Left ventricle myocardium inferior (tissue), 1 donor: Measurements from ENCODE around the gene SLC1A3. TPM values are rescaled to one million over a fixed set of nuclear protein-coding genes. Genes with fewer than 3 reads are reported as not detected.
A peak's percentile ranks its signal among the peaks of the same experiment; 100 is the strongest.

ENCODE experiments used
- DNase-seq: peaks from one replicate; pipeline ENCODE4 v3.0.0-alpha.2; 2020
- H3K27ac ChIP-seq: fragments of 200-600 bp; replicated peaks from 2 replicates; pipeline ENCODE4 v1.8.0; 2021
- H3K27me3 ChIP-seq: fragments of 200-600 bp; 2 replicates; pipeline ENCODE4 v1.8.0; 2021; ENCODE audit warnings: low read depth
- H3K36me3 ChIP-seq: fragments of 200-600 bp; 2 replicates; pipeline ENCODE4 v1.8.0; 2021
- H3K4me1 ChIP-seq: fragments of 200-600 bp; 2 replicates; pipeline ENCODE4 v1.8.0; 2021
- H3K4me3 ChIP-seq: fragments of 200-600 bp; 2 replicates; pipeline ENCODE4 v1.8.0; 2021; ENCODE audit warnings: mild to moderate bottlenecking, moderate library complexity
- H3K9me3 ChIP-seq: fragments of 200-600 bp; replicated peaks from 2 replicates; pipeline ENCODE4 v1.8.0; 2021
- CTCF ChIP-seq: fragments of 200-600 bp; IDR thresholded peaks from 2 replicates; pipeline ENCODE4 v1.8.0; 2021; ENCODE audit warnings: antibody characterized with exemption, mild to moderate bottlenecking, borderline replicate concordance
- intact Hi-C: fragments of 100-400 bp; cut with micrococcal nuclease; formaldehyde crosslinking; loops from one replicate; pipeline ENCODE4 v1.11.0; 2022
- total RNA-seq: library from RNA; stranded (reverse); fragmentation: NEBNext Ultra II Directional; extraction: Animal tissue kit (Norgen Biotek cat#: 25700); gene quantifications from one replicate; pipeline ENCODE4 v1.2.1, GENCODE V29; 2021
- donor health status: DM: no; HTN: yes; CAD: no; lungs with severe emphysema.

The SLC1A3 gene
- total RNA-seq, 1 donor from 2014 or later = 144 TPM

- Histone ChIP-seq H3K9me3 (no peaks in the 10 kb centered on the region), H3K27me3 (no peaks in the 10 kb centered on the region), H3K27ac (peak overlapping the region; percentile 66), H3K4me1 (peaks cover 26% of the 10 kb centered on the region), H3K36me3 (peaks cover 9% of the 10 kb centered on the region), H3K4me3 (no peak overlapping the region)
- intact Hi-C loops = no loop called here
- DNase-seq = no peak
- TF ChIP-seq CTCF = no peak
These were observed 76.1 kb downstream of the SLC1A3 start for GRCh38 chr5:36682499-36682898.

GRCh38 chr5:36683821-36684434 lies 77.5 kb downstream of the SLC1A3 start:
- H3K36me3 ChIP-seq = peaks cover 5% of the 10 kb centered on the region
- no peak for TF ChIP-seq CTCF
- DNase-seq = peak; percentile 60
- no peak overlapping the region for H3K4me3 ChIP-seq
- peaks cover 24% of the 10 kb centered on the region for H3K4me1 ChIP-seq
- no peaks in the 10 kb centered on the region for H3K27me3 ChIP-seq
- H3K27ac ChIP-seq = peak overlapping the region; percentile 66
- H3K9me3 ChIP-seq = no peaks in the 10 kb centered on the region
- intact Hi-C loops = no loop called here

GRCh38 chr5:36685631-36686288 lies 79.4 kb downstream of the SLC1A3 start:
- intact Hi-C loops = no loop called here
- peaks cover 34% of the 10 kb centered on the region for H3K4me1 ChIP-seq
- no peak for TF ChIP-seq CTCF
- no peak for DNase-seq
- no peaks in the 10 kb centered on the region for H3K27me3 ChIP-seq
- no peaks in the 10 kb centered on the region for H3K9me3 ChIP-seq
- H3K36me3 ChIP-seq = peaks cover 5% of the 10 kb centered on the region
- no peak overlapping the region for H3K4me3 ChIP-seq
- H3K27ac ChIP-seq = no peak overlapping the region

GRCh38 chr5:36686881-36687280 lies 80.5 kb downstream of the SLC1A3 start:
- Histone ChIP-seq H3K36me3 (peaks cover 5% of the 10 kb centered on the region), H3K4me3 (no peak overlapping the region), H3K27me3 (no peaks in the 10 kb centered on the region), H3K27ac (no peak overlapping the region), H3K9me3 (no peaks in the 10 kb centered on the region), H3K4me1 (peaks cover 45% of the 10 kb centered on the region)
- TF ChIP-seq CTCF = no peak
- intact Hi-C loops = no loop called here
- DNase-seq = no peak

- TF ChIP-seq CTCF = peak; percentile 32
- Histone ChIP-seq H3K27ac (no peak overlapping the region), H3K36me3 (peaks cover 5% of the 10 kb centered on the region), H3K9me3 (no peaks in the 10 kb centered on the region), H3K27me3 (peaks cover 6% of the 10 kb centered on the region), H3K4me3 (no peak overlapping the region), H3K4me1 (peaks cover 49% of the 10 kb centered on the region)
- intact Hi-C loops = no loop called here
- DNase-seq = no peak
These were observed 82.3 kb downstream of the SLC1A3 start for GRCh38 chr5:36688722-36689121.
